Activated CD4-positive, alpha-beta T cell treated with anti-CD3 and anti-CD28 coated beads, Interleukin-2, amount 50 U/mL, for 1 hour (primary cell): ENCODE results near the gene SLCO1C1.
"Not testable (repeated sequence)": the region's sequence is repeated elsewhere in the genome, so short reads cannot be mapped to it uniquely, and the experiment has no call there.

Source experiments
- DNase-seq: peaks from one replicate; pipeline ENCODE4 v3.0.0-alpha.2; 2020

SLCO1C1 gene, protein sequence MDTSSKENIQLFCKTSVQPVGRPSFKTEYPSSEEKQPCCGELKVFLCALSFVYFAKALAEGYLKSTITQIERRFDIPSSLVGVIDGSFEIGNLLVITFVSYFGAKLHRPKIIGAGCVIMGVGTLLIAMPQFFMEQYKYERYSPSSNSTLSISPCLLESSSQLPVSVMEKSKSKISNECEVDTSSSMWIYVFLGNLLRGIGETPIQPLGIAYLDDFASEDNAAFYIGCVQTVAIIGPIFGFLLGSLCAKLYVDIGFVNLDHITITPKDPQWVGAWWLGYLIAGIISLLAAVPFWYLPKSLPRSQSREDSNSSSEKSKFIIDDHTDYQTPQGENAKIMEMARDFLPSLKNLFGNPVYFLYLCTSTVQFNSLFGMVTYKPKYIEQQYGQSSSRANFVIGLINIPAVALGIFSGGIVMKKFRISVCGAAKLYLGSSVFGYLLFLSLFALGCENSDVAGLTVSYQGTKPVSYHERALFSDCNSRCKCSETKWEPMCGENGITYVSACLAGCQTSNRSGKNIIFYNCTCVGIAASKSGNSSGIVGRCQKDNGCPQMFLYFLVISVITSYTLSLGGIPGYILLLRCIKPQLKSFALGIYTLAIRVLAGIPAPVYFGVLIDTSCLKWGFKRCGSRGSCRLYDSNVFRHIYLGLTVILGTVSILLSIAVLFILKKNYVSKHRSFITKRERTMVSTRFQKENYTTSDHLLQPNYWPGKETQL

DNA sequence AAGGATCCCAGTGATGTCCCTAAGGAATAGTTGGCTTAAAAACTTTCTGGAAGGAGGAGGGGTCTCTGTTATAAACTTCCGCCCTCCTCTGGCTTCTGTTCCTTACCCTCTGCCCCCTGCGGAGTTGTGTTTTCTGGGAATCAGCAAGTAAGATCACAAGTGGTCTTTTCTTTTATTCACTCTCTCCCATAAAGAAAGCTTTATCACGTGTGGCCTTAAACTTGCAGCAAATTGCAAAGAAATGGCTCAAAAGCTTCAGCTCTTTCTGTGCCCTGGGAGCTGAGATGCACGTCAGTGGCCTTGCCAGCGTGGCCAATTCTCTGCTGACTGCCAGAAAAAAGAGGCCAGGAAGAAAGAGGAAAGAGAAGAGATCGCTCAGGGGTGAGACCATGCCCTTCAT, at the start of gene SLCO1C1:
Gene SLCO1C1, plus strand, starts transcription at position 101 of the 400 bp plus-strand sequence. CDS start 4,245 bp downstream, outside the sequence.
- no peak for DNase-seq

DNA sequence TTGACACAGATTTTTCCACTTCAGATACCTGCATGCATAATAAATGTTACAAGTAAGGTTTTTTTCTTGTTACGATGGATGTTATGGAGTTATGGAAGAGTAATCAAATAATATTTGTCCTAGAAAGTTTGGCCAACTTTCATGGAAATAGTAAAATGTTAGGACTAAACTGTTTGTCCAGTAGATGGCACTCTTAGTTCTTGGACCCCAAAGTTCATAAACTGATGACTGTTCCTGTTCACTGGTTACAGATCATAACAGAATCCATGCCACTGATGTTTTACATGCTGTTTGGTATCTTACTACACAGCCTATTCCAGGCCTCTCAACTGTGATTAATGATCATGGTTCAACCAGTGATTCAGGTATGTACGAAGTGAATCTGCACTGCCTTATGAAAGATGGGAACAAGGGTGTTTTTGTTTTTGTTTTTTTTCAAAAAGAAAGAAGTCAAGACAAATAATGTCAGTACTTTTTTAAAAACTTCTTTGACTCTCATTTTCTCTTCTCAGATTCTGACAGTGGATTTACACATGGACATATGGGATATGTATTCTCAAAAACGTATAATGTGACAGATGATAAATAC, 48.8 kb upstream of the SLCO1C1 start:
- no peak for DNase-seq

DNA sequence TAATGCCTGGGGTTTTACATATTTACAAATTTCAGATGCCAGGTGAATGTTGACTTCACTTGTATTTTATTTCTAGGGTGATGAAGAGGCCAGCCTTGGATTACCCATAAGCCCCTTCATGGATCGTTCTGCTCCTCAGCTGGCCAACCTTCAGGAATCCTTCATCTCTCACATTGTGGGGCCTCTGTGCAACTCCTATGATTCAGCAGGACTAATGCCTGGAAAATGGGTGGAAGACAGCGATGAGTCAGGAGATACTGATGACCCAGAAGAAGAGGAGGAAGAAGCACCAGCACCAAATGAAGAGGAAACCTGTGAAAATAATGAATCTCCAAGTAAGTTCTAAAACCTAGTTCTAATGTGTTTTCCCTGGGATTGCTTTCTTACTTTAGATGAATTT, 41.3 kb upstream of the SLCO1C1 start:
- no peak for DNase-seq

DNA sequence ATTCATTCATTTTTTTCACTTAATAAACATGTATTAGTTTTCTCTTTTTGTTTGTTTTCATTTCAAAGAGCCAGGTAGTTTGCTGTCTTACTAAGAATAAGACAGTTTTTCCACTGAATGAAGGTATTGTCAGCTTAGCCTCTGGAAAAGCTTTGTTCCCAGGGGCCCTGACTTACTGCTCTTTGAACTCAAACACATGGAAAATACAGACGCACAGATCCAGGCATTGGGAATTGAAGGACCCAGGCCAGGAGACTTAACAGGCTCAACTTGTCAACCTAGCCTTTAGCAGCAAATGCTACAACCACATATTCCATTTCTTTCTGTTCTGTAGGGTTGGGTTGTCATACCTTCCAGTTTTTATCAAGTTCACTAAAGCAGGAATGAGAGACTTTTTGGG, 38.5 kb upstream of the SLCO1C1 start:
- DNase-seq = no peak

DNA sequence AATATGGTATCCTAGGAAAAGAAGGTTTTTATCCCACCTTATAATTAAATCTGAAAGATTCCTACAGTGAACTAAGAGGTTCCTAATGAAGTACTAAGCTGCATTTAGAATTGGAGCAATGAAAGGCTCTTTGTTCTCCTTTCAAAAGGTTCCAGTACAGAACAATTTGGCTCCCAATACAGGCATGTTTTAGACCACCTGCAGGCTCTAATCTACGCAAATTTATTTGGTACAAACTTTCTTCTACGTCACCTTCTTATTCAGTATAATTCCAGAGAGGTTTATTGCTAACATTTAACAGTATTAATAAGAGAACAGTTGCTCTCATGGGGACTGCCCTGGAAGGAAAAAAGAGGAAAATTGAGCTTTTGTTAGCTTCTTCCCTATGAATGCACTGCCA, 37.6 kb upstream of the SLCO1C1 start:
- DNase-seq = no peak

DNA sequence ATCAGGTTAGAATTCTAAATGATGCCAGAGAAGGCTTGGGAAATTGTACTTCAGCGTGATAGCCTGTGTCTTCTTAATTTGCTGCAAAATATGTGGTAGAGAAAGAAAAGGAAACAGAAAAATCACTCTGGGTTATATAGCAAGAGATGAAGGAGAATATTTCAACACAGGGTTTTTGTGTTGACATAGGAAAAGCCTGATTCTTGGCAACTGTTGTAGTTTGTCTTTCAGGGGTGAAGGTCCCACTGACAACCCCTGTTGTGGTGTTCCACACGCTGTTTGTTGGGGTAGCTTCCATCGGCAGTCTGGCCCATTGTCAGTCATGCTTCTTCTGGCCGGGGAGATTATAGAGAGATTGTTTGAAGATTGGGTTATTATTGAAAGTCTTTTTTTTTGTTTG, 13.8 kb upstream of the SLCO1C1 start:
- DNase-seq = no peak

DNA sequence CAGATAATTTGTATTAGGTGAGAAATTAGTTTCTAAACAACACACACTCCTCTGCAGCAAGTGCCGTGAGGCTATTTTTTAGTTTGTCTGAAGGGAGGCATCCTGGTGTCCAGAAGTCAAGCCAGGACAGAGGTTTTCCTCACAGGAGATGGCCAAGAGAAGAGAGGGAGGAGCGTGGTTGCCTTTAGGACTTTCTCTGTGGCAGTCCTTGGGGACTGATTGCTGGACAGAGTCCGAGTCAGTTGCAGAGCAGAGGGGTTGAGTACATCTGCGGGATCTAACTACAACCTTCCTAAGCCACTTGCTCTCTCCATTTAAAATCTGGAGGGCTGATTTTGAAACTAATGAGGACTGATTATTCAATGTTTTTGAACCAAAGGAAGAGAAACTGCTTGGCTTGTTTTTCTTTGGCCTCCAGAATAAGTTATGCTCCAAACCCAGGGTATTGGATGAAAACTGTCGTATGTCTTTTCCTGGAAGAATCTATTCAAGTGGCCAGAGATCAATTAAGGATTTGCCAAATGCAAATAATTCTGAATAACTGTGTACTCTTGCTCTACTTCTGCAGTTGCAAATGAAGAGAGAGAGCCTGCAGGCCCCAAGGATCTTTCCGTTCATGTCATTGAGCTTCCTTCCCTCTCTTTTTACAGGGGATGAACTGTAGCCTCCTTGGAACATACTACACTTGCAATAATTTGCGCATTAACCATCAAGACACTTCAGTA, 1.2 kb downstream of the SLCO1C1 start:
- DNase-seq = no peak

DNA sequence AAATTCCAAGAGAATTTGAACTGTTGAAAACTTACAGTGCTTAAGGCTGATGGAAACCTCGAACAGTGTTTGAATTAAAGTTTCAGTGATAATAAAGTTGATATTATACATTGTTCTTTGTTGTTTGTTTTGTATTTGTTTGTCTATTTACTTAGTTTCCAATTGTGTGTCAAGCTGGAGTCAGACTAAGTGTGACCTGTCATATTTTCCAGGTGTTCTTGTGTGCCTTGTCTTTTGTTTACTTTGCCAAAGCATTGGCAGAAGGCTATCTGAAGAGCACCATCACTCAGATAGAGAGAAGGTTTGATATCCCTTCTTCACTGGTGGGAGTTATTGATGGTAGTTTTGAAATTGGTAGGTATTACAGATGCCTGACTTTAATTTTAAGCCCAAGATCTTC, 6.0 kb downstream of the SLCO1C1 start:
- DNase-seq = no peak

DNA sequence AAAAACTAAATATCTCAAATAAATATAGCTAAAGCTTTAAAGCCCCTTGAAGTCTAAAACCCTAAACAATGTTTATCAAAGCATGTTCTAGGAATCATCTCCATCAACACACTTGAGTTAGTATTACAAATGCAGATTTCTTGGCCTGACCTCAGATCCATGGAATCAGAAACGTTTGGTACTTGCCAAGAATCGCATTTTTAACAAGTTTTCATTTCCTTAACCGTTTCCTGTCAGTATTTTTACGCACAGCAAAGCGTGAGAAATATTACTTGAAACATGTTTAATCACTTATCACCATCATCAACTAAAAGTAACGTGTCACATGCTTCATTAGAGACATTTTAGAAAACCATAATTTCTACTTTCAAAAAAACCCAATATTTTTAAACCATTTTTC, 9.7 kb downstream of the SLCO1C1 start:
- no peak for DNase-seq

DNA sequence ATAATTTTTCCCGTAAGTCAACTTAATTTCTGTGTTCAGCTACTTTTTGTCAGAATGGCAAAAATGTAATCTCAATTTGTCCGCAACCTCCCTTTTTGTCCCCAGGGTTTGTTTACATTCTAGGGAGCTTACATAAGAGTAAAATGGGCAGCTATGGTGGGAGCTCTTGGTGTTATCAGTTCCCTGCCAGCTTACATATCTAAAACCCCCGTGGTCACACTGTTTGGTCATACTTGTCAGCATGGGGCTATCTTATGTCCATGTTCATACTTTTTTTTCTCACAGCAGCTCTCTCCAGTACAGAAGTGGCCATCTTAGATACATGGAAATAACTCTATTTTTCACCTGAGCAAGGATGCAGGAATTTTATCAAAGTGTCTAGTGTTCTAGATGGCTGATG, 16.7 kb downstream of the SLCO1C1 start:
- DNase-seq = no peak

DNA sequence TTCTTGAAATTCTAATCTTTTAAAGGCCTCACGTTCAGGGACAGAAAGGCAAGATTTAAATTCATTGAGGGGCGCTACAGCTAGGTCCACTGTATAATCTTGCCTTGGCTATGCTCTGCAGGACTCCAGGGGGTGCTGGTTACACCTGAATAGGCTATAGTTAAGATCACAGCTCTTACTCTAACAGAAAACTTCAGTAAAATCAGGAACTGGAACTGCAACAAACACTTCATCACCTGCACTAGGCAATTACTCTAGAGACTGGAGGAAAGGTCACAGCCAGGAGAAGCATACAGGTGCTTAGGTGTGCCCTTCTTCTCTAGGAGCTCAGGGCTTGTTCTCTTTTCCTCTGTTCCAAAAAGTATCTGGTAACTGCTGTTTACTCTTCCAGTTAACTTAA, 20.9 kb downstream of the SLCO1C1 start:
- DNase-seq = no peak

DNA sequence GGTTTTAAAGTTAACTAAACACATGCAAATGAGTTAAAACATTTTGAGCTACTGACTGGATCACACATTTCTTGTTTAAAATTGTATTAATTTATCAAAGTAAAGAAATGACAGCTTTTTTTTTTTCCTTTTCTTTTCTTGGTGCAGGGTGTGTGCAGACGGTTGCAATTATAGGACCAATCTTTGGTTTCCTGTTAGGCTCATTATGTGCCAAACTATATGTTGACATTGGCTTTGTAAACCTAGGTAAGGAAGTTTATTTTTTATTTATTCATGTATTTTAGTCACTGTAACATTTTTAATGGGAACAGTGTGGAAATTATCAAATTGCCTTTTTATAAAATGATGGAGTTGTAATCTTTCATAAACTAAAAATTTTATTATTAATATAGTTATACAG, 21.9 kb downstream of the SLCO1C1 start:
- no peak for DNase-seq

DNA sequence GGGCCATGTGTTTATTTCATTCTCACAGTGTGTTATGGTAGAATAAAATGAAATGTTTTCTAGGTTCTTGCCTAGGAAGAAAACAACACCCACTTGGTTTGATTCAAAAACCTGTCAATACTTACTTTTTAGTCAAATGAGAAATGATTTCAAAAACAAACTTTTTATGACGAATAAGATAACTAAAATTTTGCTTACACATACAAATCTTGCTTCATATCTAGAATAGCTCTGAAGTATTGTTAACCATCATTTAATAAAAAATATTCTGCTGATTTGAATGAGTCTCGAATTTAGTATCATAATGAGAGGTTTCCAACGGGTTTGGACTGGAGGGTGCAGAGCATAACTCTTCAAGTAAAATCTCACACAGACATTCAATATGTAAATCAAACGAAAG, 23.2 kb downstream of the SLCO1C1 start:
- DNase-seq = no peak

DNA sequence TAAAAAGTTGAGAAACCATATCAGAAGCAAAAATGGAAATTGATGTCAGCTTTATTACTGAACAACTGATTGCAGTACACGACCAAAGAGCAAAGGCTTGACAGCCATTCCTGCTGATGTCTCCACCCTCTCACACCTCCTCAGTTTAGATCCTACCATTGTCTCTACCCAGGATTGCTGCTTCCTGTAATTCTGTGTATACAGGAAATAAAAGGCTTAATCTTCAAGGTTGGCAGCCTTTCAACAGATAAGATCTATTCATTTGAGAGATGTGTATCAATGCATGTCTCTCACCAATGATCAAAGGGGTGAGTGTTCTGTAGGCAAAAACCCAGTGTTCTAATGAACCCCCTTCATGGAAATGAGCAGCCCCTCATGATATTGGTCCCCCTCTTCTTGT, 27.0 kb downstream of the SLCO1C1 start:
- no peak for DNase-seq

DNA sequence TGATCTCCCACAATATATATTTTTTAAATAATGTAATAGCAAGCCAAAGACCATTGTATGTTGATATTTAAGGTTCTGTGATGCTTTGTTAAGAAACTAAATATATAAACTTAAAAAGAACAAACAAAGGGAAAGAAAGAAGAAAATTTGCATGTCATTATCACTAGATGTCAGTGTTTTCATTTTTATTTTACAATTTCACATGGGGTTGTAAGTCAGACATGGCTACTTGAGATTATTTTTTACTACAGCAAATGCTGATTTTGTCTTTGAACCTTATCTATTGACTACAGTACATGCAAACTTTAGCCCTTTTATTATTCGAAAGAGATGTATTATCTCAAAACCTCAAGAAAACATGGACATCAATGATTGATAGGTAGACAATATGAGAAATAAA, 36.1 kb downstream of the SLCO1C1 start:
- no peak for DNase-seq

DNA sequence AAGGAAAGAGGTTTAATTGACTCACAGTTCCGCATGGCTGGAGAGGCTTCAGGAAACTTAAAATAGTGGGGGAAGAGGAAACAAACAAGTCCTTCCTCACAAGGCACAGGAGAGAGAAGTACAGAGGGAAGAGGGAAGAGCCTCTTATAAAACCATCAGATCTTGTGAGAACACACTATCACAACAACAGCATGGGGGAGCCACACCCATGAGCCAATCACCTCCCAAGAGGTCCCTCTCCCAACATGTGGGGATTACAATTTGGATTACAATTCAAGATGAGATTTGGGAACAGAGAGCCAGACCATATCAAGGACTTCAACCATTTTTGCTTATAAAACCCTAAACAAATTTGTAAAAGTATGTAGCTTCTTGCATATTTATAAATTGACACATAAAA, 45.8 kb downstream of the SLCO1C1 start:
- no peak for DNase-seq

DNA sequence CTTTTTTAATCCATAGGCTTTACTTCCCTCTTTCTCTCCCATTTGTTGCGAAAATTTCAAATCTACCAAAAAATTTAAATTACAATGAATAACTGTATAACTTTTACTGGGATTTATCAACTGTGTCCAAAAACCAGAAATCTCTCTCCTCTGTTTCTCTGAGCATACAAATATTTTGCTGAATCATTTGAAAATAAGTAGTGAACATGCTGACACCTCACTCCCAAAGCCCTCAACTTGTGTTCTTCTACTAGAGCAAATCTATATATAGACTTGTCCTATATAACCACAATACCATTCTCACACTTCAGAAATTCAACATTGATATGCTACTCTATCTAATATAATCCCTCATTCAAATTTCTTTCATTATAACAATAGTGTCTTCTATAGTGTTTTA, 53.1 kb downstream of the SLCO1C1 start:
- no peak for DNase-seq

DNA sequence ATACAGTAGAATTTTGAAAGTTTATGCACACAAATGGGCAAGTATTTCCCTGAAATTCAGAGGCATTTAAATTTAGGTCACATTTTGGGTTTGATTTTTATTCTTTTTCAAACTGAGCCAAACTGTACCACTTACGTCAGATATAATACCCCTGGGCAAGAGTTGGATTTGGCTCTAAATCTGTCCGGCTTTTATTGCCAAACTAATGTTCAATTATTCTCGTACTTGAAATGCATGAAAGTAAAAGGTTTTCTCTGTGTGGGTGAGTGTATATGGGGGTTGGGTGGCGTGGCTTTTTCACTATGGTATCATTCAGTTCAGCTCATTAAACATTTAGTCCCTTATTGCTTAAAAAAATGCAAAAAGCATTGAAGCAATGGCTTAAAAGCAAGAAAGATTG, 55.9 kb downstream of the SLCO1C1 start:
- DNase-seq = no peak

DNA sequence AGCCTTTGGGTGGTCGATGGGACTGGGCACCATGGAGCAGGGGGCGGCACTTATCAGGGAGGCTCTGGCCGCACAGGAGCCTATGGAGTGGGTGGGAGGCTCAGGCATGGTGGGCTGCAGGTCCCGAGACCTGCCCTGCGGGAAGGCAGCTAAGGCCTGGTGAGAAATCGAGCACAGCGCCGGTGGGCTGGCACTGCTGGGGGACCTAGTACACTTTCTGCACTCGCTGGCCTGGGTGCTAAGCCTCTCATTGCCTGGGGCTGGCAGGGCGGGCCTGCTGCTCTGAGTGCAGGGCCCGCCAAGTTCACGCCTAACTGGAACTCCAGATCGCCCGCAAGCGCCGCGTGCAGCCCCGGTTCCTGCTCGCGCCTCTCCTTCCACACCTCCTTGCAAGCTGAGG, 82.3 kb downstream of the SLCO1C1 start:
- DNase-seq = no peak

DNA sequence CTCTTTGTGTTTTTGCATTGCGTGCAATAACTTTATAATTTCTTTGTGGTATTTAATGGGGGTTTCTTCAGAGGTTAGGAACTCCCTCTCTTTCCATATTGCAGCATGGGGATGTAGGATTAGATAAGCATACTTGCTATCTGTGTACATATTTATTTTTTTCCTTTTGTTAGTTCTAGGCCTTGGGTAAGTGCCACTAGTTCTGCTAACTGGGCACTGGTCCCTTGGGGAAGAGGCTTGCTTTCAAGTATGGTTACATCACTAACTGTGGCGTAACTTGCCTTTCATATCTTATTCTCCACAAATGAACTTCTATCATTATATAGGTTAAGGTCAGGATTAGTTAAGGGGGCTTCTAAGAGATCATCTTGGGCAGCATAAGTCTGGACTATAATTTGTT, 83.8 kb downstream of the SLCO1C1 start:
- DNase-seq = no peak

DNA sequence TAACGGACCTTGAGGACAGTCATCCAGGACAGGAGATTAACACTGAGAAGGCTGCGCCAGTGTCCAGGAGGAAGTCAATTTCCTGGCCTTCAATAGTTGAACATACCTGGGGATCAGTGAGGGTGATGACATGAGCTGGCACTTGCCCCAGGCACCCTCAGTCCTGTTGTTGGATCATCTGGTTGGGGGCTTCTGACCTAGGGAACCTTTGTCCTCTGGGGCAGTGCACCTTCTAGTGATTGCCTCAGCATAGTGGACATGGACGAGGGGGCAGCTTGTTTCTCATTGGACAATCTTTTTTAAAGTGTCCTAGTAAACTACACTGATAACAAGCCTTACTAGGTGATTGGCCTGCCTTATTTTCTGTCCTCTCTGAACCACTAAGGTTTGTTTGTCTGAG, 84.8 kb downstream of the SLCO1C1 start:
- not testable (repeated sequence) for DNase-seq

DNA sequence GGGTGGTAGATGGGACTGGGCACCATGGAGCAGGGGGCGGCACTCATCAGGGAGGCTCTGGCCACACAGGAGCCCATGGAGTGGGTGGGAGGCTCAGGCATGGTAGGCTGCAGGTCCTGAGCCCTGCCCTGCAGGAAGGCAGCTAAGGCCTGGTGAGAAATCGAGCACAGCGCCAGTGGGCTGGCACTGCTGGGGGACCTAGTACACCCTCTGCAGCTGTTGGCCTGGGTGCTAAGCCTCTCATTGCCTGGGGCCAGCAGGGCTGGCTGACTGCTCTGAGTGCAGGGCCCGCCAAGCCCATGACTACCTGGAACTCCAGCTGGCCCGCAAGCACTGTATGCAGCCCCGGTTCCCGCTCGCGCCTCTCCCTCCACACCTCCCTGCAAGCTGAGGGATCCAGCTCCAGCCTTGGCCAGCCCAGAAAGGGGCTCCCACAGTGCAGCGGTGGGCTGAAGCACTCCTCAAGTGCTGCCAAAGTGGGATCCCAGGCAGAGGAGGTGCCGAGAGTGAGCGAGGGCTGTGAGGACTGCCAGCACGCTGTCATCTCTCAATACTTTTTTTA, 88.7 kb downstream of the SLCO1C1 start:
- DNase-seq = not testable (repeated sequence)

DNA sequence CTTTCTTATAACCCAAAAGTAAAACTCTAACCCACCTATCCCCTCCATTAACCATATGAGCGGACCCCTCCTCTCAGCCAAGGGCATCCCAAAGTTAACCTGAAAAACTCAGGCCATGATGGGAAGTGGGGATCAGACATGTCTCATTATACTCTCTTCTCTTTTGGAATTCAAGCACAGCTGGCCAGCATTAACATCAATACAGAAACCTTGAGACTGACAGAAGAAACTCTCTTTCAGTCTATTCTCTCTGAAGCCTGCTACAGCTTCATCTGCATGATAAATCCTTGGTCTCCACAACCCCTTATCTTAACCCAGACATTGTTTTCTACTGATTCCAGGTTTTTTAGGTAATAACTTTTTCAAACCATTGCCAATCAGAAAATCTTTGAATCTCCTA, 97.8 kb downstream of the SLCO1C1 start:
- no peak for DNase-seq
